IMR-90 (cell line): ENCODE results near the gene ZBTB46. TPM values are rescaled to one million over a fixed set of nuclear protein-coding genes. Genes with fewer than 3 reads are reported as not detected.
A peak's percentile ranks its signal among the peaks of the same experiment; 100 is the strongest.

Experiments used
- ATAC-seq: fragments of 200-7000 bp; cut with Tn5 transposase; 2 replicates; pipeline ENCODE4 v1.9.1; 2020; ENCODE audit warnings: low read depth, mild to moderate bottlenecking, moderate library complexity
- BruUV-seq: library from RNA; stranded (reverse); fragments of 400-500 nt; replicated peaks from 2 replicates; lab custom pipeline; 2021; lab: Mats Ljungman, UMichigan
- CTCF ChIA-PET: fragments of 300-600 bp; formaldehyde crosslinking; extraction: SDS; loops from one replicate; lab custom pipeline; 2021; ENCODE audit warnings: antibody characterized with exemption; lab: Yijun Ruan, JAX
- POLR2A ChIA-PET: fragments of 300-600 bp; sonication (Branson Sonifier 250); formaldehyde crosslinking; loops from one replicate; lab custom pipeline; 2022; ENCODE audit warnings: antibody characterized with exemption; ENCODE audit not compliant: unreplicated experiment; lab: Charles Lee
- DNase-seq: peaks from one replicate; pipeline ENCODE4 v3.0.0; 2013
- H2AFZ ChIP-seq: replicated peaks from 2 replicates; pipeline ENCODE3; 2013; ENCODE audit warnings: low read length, mild to moderate bottlenecking; ENCODE audit not compliant: poor library complexity
- H2AK5ac ChIP-seq: 2 replicates; pipeline ENCODE4 v1.6.1; 2013; ENCODE audit warnings: low read depth, low read length, inconsistent platforms
- H2AK9ac ChIP-seq: replicated peaks from 2 replicates; pipeline ENCODE3; 2013; ENCODE audit warnings: mild to moderate bottlenecking, low read depth, low read length, moderate library complexity; ENCODE audit not compliant: poor library complexity
- H2BK120ac ChIP-seq: 2 replicates; pipeline ENCODE4 v1.6.1; 2013; ENCODE audit warnings: low read depth, low read length, inconsistent platforms
- H2BK15ac ChIP-seq: 3 replicates; pipeline ENCODE4 v1.6.1; 2013; ENCODE audit warnings: low read depth, low read length, inconsistent platforms
- H2BK20ac ChIP-seq: 2 replicates; pipeline ENCODE4 v1.6.1; 2013; ENCODE audit warnings: low read depth, mild to moderate bottlenecking, inconsistent platforms, low read length, moderate library complexity
- H2BK5ac ChIP-seq: 2 replicates; pipeline ENCODE4 v1.6.1; 2013; ENCODE audit warnings: mild to moderate bottlenecking, low read depth, low read length, inconsistent platforms; ENCODE audit not compliant: poor library complexity, severe bottlenecking
- H3K14ac ChIP-seq: replicated peaks from 2 replicates; pipeline ENCODE4 v1.6.1; 2013; ENCODE audit warnings: low read depth, low read length, inconsistent platforms
- H3K18ac ChIP-seq: 2 replicates; pipeline ENCODE4 v1.6.1; 2013; ENCODE audit warnings: low read depth, low read length, control low read depth
- H3K23ac ChIP-seq: 2 replicates; pipeline ENCODE4 v1.6.1; 2013; ENCODE audit warnings: low read depth, low read length, inconsistent platforms
- H3K27ac ChIP-seq: 2 replicates; pipeline ENCODE4 v1.5.1; 2013; ENCODE audit warnings: mild to moderate bottlenecking, control low read depth, low read length; ENCODE audit not compliant: insufficient read depth
- H3K27me3 ChIP-seq: 2 replicates; pipeline ENCODE4 v1.6.1; 2013; ENCODE audit warnings: low read length; ENCODE audit not compliant: control insufficient read depth, insufficient read depth
- H3K36me3 ChIP-seq: 2 replicates; pipeline ENCODE4 v1.6.1; 2013; ENCODE audit warnings: low read length, mixed read lengths; ENCODE audit not compliant: control insufficient read depth, insufficient read depth
- H3K4ac ChIP-seq: 2 replicates; pipeline ENCODE4 v1.6.1; 2013; ENCODE audit warnings: low read depth, low read length, inconsistent platforms
- H3K4me1 ChIP-seq: 2 replicates; pipeline ENCODE4 v1.6.1; 2013; ENCODE audit warnings: low read length, mixed read lengths; ENCODE audit not compliant: control insufficient read depth, insufficient read depth
- H3K4me2 ChIP-seq: 2 replicates; pipeline ENCODE4 v1.6.1; 2013; ENCODE audit warnings: low read depth, mild to moderate bottlenecking, control low read depth, low read length, moderate library complexity
- H3K4me3 ChIP-seq: 2 replicates; pipeline ENCODE4 v1.5.1; 2013; ENCODE audit warnings: low read depth, mild to moderate bottlenecking, control low read depth, low read length, moderate library complexity; ENCODE audit not compliant: insufficient read depth
- H3K56ac ChIP-seq: 2 replicates; pipeline ENCODE4 v1.6.1; 2013; ENCODE audit warnings: low read length, inconsistent platforms; ENCODE audit not compliant: insufficient read depth; ENCODE audit errors: extremely low read depth
- H3K79me1 ChIP-seq, 2 experiments: 2 replicates each; pipeline ENCODE4 v1.6.1; 2013; ENCODE audit warnings: low read length in 2 of 2, inconsistent platforms in 1 of 2, low read depth in 1 of 2
- H3K9ac ChIP-seq: 2 replicates; pipeline ENCODE4 v1.6.1; 2013; ENCODE audit warnings: low read depth, low read length, control low read depth
- H3K9me1 ChIP-seq: 2 replicates; pipeline ENCODE4 v1.6.1; 2013; ENCODE audit warnings: low read length, inconsistent platforms; ENCODE audit not compliant: insufficient read depth
- H3K9me3 ChIP-seq: 2 replicates; pipeline ENCODE4 v1.6.1; 2013; ENCODE audit warnings: low read length; ENCODE audit not compliant: control insufficient read depth, insufficient read depth
- H4K20me1 ChIP-seq: 2 replicates; pipeline ENCODE4 v1.6.1; 2013; ENCODE audit warnings: low read length, inconsistent platforms; ENCODE audit not compliant: insufficient read depth
- H4K5ac ChIP-seq: 2 replicates; pipeline ENCODE4 v1.6.1; 2013; ENCODE audit warnings: mild to moderate bottlenecking, low read depth, low read length, control low read depth
- H4K8ac ChIP-seq, 2 experiments: 2 replicates each; pipeline ENCODE4 v1.6.1; 2013; ENCODE audit warnings: low read depth in 2 of 2, low read length in 2 of 2, control low read depth in 1 of 2, inconsistent platforms in 1 of 2
- H4K91ac ChIP-seq: 2 replicates; pipeline ENCODE4 v1.6.1; 2013; ENCODE audit warnings: low read depth, low read length, inconsistent platforms; ENCODE audit not compliant: insufficient read depth
- CHD1 ChIP-seq: IDR thresholded peaks from 2 replicates; pipeline ENCODE4 v1.6.1; 2012; ENCODE audit warnings: low read depth, low read length, improper control_type of control experiment
- FOS ChIP-seq: fragments of 150-350 bp; IDR thresholded peaks from 2 replicates; pipeline ENCODE4 v1.6.1; 2016; ENCODE audit warnings: low read depth, low read length
- MXI1 ChIP-seq: IDR thresholded peaks from 2 replicates; pipeline ENCODE4 v1.6.1; 2012; ENCODE audit warnings: low read depth, mild to moderate bottlenecking, low read length, moderate library complexity, borderline replicate concordance
- POLR2A ChIP-seq: IDR thresholded peaks from 2 replicates; pipeline ENCODE4 v1.6.1; 2012; ENCODE audit warnings: mild to moderate bottlenecking, low read depth, low read length
- RCOR1 ChIP-seq: IDR thresholded peaks from 2 replicates; pipeline ENCODE4 v1.6.1; 2012; ENCODE audit warnings: mild to moderate bottlenecking, low read length, improper control_type of control experiment; ENCODE audit not compliant: insufficient replicate concordance
- WGBS, 2 experiments: methylation state at CpG; one replicate each; pipeline versions ENCODE4 v1.1.5 to v1.1.7; 2013; ENCODE audit warnings: missing lambda C conversion rate in 2 of 2; ENCODE audit not compliant: insufficient read length in 1 of 2; ENCODE audit errors: extremely low coverage in 2 of 2; 5-methylcytosine and 5-hydroxymethylcytosine counted together
- dilution Hi-C: fragments of 300-500 bp; cut with HindIII; formaldehyde crosslinking; loops from one replicate; pipeline ENCODE4 v1.14.3; 2018; ENCODE audit warnings: low sequenced_read_pairs; ENCODE audit not compliant: unreplicated experiment
- in situ Hi-C: fragments of 300-500 bp; cut with MboI; formaldehyde crosslinking; loops from 3 replicates; pipeline ENCODE4 v1.14.3; 2019; ENCODE audit warnings: low sequenced_read_pairs, inconsistent platforms, mixed read lengths
- intact Hi-C: fragments of 100-400 bp; cut with micrococcal nuclease; formaldehyde crosslinking; loops from 2 replicates; pipeline ENCODE4 v1.10.0; 2022
- polyA plus RNA-seq, 3 experiments: library from polyadenylated mRNA; depleted of rRNA; stranded (reverse); fragments of >200 nt; gene quantifications; 2 replicates each; pipeline ENCODE4 v1.2.3, GENCODE V29; 2012; ENCODE audit warnings: low replicate concordance in 1 of 3
- total RNA-seq: library from RNA; depleted of rRNA; stranded (reverse); fragments of >200 nt; gene quantifications from 2 replicates; pipeline ENCODE4 v1.2.3, GENCODE V29; 2012

Gene ZBTB46
- total and polyA plus RNA-seq, 2 of the 4 experiments (the other 2 are of a cell fraction), result 4.2 to 14.9 TPM

DNA sequence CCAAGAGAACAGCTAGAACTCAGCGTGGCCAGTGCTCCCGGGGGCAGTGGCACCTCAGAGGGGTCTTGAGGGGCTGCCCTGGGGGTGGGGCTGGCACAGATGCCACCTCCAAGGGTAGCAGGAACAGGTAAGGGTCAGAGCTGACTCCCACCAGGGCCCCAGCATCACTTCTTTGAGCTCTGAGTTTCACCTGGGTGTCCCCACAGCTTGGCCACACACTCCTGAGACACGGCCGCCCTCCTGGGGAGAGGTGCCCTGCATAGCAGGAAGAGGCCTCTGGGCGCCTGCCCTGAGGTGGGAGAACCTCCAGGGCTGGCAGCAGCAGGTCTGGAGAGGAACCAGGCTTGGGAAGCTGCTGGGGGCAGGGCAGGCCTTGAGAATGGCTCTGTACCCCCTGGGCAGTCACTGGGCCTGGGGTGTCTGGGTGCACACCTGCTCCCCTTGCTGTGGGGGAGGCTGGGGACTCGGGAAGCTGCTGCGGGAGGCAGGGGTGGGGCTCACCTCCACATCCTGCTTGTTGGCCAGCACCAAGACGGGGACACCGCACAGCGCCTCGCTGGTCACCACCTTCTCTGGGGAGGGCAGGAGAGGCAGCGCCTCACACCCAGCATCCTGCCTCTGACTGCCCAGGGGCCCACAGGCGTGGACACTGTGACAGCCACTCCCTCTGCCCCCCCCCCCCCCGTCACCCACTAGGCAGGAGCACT lies 129.6 kb downstream of the ZBTB46 start:
- Histone ChIP-seq H2BK20ac (no peak overlapping the region), H3K14ac (no peak overlapping the region), H3K4me3 (no peak overlapping the region), H2AK9ac (peak overlapping the region; percentile 84), H2BK5ac (peak overlapping the region; percentile 28), H3K9ac (no peak overlapping the region), H2AFZ (no peak overlapping the region), H3K79me1 (peaks cover 24 to 76% of the 10 kb centered on the region in 2 experiments), H3K18ac (no peak overlapping the region), H3K23ac (no peak overlapping the region), H4K20me1 (no peaks in the 10 kb centered on the region), H3K56ac (no peak overlapping the region), H3K4me2 (no peak overlapping the region), H3K36me3 (peaks cover 30% of the 10 kb centered on the region), H2BK120ac (no peak overlapping the region), H3K9me1 (no peaks in the 10 kb centered on the region), H2BK15ac (no peak overlapping the region), H3K27me3 (no peaks in the 10 kb centered on the region), H3K27ac (no peak overlapping the region), H2AK5ac (no peak overlapping the region), H4K8ac (no peak overlapping the region), H3K4ac (no peak overlapping the region; the same call in 1 of the 2 replicates), H3K9me3 (no peaks in the 10 kb centered on the region), H4K91ac (no peak overlapping the region), H3K4me1 (peaks cover 25% of the 10 kb centered on the region), H4K5ac (no peak overlapping the region)
- no CpG with 5 or more reads among the region's 14 CpGs for WGBS, 2 experiments
- no peak for DNase-seq
- TF ChIP-seq FOS, result no peak
- no peak for TF ChIP-seq POLR2A
- no peak for TF ChIP-seq CHD1
- TF ChIP-seq MXI1, result no peak
- TF ChIP-seq RCOR1, result no peak
- ATAC-seq, result no peak
- CTCF ChIA-PET, result no interaction called here
- in situ Hi-C loops, result loop anchor here (10.0 kb wide), 1 partner anchor 163 kb away; the partner anchor contains the start of genes ABHD16B and TPD52L2
- dilution Hi-C loops, result no loop called here
- no TSS peak for BruUV-seq
- POLR2A ChIA-PET, result no interaction called here
- intact Hi-C loops, result no loop called here
